HFFc6 (cell line): ENCODE measurements around the gene MOCOS. TPM values are rescaled to one million over a fixed set of nuclear protein-coding genes. Genes with fewer than 3 reads are reported as not detected.

Source experiments
- DNase-seq: peaks from one replicate; pipeline ENCODE4 v3.0.0-alpha.2; 2018
- H3K27ac Mint-ChIP-seq: 2 replicates; pipeline ENCODE4 v1.8.0; 2020; ENCODE audit warnings: mild to moderate bottlenecking, mixed read lengths
- H3K27me3 Mint-ChIP-seq: 2 replicates; pipeline ENCODE4 v1.8.0; 2021; ENCODE audit warnings: mild to moderate bottlenecking, moderate library complexity, mixed read lengths; ENCODE audit not compliant: insufficient read depth
- H3K36me3 Mint-ChIP-seq: 2 replicates; pipeline ENCODE4 v1.8.0; 2021; ENCODE audit warnings: low read depth, mixed read lengths
- H3K4me1 Mint-ChIP-seq: 2 replicates; pipeline ENCODE4 v1.8.0; 2020; ENCODE audit warnings: low read depth, mixed read lengths
- H3K4me3 Mint-ChIP-seq: 2 replicates; pipeline ENCODE4 v1.8.0; 2020; ENCODE audit warnings: mild to moderate bottlenecking, moderate library complexity, mixed read lengths
- H3K9me3 Mint-ChIP-seq: 2 replicates; pipeline ENCODE4 v1.8.0; 2020; ENCODE audit warnings: mild to moderate bottlenecking, mixed read lengths
- total RNA-seq, 6 experiments: library from RNA; stranded (reverse); fragmentation: NEBNext Ultra II Directional; extraction: Animal tissue kit (Norgen Biotek cat#: 25700); gene quantifications; 2 replicates in 1 of 6; 3 replicates in 5 of 6; pipeline ENCODE4 v1.2.3, GENCODE V29; 2021
- TF ChIP-seq, protein P1 (sequence below): fragments of 200-600 bp; sonication (generic); IDR thresholded peaks from 2 replicates; pipeline ENCODE4 v1.5.0; 2021; ENCODE audit warnings: antibody characterized with exemption, mild to moderate bottlenecking

MOCOS gene
- total RNA-seq, 6 experiments from 2014 or later, result 1.7 to 3.0 (median 2.5) TPM

DNA sequence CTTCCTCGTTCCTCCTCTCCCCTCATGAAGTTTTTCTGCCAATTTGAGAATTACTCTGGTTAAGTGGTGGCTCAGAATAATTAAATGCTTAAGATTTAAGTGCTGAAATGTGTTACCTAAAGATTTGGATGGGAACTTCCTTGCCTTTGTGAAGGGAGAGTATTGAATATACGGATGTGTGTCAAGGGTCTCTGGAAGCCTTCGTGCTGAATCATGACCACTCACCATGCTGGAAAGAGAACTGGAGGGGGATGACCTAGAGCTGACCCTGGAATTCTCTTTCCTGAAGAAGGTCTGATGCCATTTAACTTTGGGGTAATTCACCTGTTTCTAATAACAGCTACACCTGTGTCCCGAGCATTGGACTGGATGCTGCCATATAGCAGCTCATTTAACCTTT is 2.2 kb downstream of the MOCOS start:
- Mint-ChIP-seq H3K36me3 (no peaks in the 10 kb centered on the region), H3K4me3 (no peak overlapping the region), H3K4me1 (peaks cover 17% of the 10 kb centered on the region), H3K27ac (no peak overlapping the region), H3K27me3 (no peaks in the 10 kb centered on the region; the same call in none of the 2 replicates), H3K9me3 (no peaks in the 10 kb centered on the region)
- TF ChIP-seq, protein P1, sequence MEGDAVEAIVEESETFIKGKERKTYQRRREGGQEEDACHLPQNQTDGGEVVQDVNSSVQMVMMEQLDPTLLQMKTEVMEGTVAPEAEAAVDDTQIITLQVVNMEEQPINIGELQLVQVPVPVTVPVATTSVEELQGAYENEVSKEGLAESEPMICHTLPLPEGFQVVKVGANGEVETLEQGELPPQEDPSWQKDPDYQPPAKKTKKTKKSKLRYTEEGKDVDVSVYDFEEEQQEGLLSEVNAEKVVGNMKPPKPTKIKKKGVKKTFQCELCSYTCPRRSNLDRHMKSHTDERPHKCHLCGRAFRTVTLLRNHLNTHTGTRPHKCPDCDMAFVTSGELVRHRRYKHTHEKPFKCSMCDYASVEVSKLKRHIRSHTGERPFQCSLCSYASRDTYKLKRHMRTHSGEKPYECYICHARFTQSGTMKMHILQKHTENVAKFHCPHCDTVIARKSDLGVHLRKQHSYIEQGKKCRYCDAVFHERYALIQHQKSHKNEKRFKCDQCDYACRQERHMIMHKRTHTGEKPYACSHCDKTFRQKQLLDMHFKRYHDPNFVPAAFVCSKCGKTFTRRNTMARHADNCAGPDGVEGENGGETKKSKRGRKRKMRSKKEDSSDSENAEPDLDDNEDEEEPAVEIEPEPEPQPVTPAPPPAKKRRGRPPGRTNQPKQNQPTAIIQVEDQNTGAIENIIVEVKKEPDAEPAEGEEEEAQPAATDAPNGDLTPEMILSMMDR, result no peak
- DNase-seq, result no peak

DNA sequence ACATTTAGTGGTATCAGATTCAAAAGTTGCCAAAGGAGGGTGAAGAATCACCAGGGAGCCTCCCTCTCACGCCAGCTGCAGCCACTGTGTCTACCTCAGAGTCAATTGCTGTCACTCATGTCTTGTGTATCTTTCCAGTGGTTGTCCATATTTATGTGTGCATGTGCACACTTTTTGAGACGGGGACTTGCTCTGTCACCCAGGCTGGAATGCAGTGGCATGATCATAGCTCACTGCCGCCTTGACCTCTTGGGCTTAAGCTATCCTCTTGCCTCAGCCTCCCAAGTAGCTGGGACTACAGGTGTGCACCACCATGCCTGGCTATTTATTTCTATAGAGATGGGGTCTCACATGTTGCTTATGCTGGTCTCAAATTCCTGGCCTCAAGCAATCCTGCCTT is 4.0 kb downstream of the MOCOS start:
- DNase-seq, result no peak
- Mint-ChIP-seq H3K27me3 (no peaks in the 10 kb centered on the region; the same call in 1 of the 2 replicates), H3K9me3 (no peaks in the 10 kb centered on the region), H3K36me3 (no peaks in the 10 kb centered on the region), H3K4me1 (peaks cover 17% of the 10 kb centered on the region), H3K27ac (no peak overlapping the region), H3K4me3 (no peak overlapping the region)
- TF ChIP-seq, protein P1, result no peak

DNA sequence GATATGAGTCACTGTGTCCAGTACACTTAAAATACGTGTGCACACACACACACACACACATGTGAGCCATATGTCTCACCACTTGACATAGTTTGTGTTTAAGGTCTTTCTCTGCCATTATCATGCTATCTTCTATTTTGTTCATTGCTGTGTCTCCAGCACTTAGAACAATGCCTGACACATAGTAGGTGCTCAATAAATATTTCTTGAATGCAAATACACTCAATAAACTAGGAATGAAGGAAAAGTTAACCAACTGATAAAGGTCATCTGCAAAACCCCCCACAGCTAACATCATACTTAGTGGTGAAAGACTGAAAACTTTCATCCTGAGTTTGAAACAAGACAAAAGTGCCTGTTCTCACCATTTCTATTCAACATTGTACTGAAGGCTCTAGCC is 4.4 kb downstream of the MOCOS start:
- peaks cover 17% of the 10 kb centered on the region for H3K4me1 Mint-ChIP-seq
- H3K36me3 Mint-ChIP-seq, result no peaks in the 10 kb centered on the region
- H3K9me3 Mint-ChIP-seq, result no peaks in the 10 kb centered on the region
- H3K4me3 Mint-ChIP-seq, result no peak overlapping the region
- TF ChIP-seq, protein P1, result no peak
- H3K27me3 Mint-ChIP-seq, result no peaks in the 10 kb centered on the region; the same call in 1 of the 2 replicates
- no peak overlapping the region for H3K27ac Mint-ChIP-seq
- DNase-seq, result no peak

DNA sequence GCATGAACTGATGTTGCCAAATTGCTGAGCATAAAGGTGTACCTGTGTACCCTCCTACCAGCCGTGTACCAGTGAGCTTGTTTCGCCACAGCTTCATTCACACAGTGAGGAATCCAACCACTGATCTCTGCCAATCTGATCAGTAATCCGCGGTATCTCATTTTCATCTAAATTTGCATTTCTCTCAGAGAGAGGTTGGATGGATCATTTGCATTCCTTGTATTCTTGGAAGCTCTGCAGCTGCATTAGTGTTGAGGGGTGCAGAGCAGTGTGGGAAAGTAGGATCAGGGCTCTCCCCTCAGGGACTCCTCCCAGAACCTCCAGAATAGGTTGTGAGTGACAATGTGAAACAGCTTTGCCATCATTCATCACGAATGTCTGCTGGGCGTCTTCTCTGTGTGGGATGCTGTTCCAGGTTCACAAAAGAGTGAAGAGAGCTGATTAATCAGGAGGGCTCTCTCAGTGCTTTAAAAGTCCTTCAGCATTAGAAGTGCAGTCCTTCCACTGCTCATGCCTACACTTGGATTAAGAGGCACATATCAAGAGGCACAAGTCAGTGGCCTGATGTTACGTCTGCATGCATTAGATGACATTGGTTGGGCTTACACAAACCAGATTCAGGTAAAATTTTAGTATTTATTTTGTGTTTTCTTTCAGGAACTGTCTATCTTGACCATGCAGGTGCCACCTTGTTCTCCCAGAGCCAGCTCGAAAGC is 7.5 kb downstream of the MOCOS start:
- Mint-ChIP-seq H3K27me3 (no peaks in the 10 kb centered on the region; the same call in none of the 2 replicates), H3K9me3 (no peaks in the 10 kb centered on the region), H3K27ac (no peak overlapping the region), H3K4me1 (no peaks in the 10 kb centered on the region), H3K4me3 (no peak overlapping the region), H3K36me3 (no peaks in the 10 kb centered on the region)
- no peak for DNase-seq
- TF ChIP-seq, protein P1, result no peak

DNA sequence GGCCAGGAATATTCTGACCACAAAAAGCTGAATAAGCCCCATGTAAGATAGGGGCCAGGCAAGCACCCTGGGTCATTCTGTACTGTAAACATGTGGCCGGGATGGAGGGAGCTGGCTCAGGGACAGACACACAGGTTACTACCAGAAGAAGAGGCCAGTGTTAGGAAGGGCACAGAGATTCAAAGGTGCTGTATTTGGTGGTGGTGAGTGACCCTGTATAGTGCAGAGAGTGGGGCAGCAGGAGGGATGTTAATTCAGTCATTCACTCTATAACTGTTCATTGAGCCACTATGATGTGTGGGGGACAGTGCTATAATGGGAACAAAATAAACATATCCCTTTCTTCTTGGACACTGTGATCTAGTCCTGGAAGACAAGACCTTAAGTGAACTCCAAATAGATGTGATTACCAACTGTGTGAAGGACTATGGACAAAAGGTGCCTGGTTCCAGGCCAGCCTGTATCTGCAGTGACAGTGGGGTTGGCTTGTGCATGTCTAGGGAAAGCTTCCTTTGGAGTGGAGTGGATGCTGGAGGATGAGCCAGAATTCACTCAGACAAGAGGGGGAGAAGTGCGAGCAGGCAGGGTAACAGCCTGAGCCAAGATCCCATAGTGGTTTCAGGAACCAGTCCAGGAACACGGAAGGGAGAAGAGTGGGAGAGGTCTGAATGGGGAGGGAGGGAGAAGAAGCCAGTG is 8.3 kb downstream of the MOCOS start:
- Mint-ChIP-seq H3K4me1 (no peaks in the 10 kb centered on the region), H3K4me3 (no peak overlapping the region), H3K9me3 (no peaks in the 10 kb centered on the region), H3K27me3 (no peaks in the 10 kb centered on the region; the same call in none of the 2 replicates), H3K27ac (no peak overlapping the region), H3K36me3 (no peaks in the 10 kb centered on the region)
- DNase-seq, result no peak
- TF ChIP-seq, protein P1, result no peak
